ENCODE measurements around the gene CALML5. TPM values are rescaled to one million over a fixed set of nuclear protein-coding genes. Genes with fewer than 3 reads are reported as not detected.

The CALML5 gene
- total RNA-seq, 1 experiment from 2014 or later: not detected

GRCh38 chr10:5504146-5505072 lies 5.0 kb upstream of the CALML5 start:
- TF ChIP-seq TCF7L2 (IDR thresholded peaks at IDR 0.05; ENCODE audit: low read depth, low read length): no peak
- no peak for TF ChIP-seq CTCF (IDR thresholded peaks at IDR 0.05)
- no peak for TF ChIP-seq REST (IDR thresholded peaks at IDR 0.05; ENCODE audit: insufficient read depth in 1 of 2, low read depth in 2 of 2, low read length in 1 of 2)
- TF ChIP-seq SIN3A (IDR thresholded peaks at IDR 0.05; ENCODE audit: borderline replicate concordance, insufficient read depth, low read depth, low read length): no peak
- no peak for TF ChIP-seq POLR2AphosphoS5 (IDR thresholded peaks at IDR 0.05; ENCODE audit: low read depth, low read length)
- Histone ChIP-seq H3K27ac (ENCODE audit: low read length) (no peak overlapping the region), H3K4me1 (ENCODE audit: control insufficient read depth, insufficient read depth, low read length) (no peaks in the 10 kb centered on the region), H3K4me3 (ENCODE audit: low read depth in 2 of 2, low read length in 2 of 2) (no peak overlapping the region), H3K9me3 (ENCODE audit: control insufficient read depth, insufficient read depth, low read depth, low read length) (no peaks in the 10 kb centered on the region), H3K36me3 (ENCODE audit: control insufficient read depth, insufficient read depth, low read length) (no peaks in the 10 kb centered on the region), H3K27me3 (ENCODE audit: control insufficient read depth, insufficient read depth, low read length) (no peaks in the 10 kb centered on the region)
- no TSS peak for BruUV-seq (replicated peaks)
- ChIA-PET POLR2A (no interaction called here), CTCF (no interaction called here)
- ATAC-seq: no peak
- intact Hi-C loops (cut with micrococcal nuclease; ENCODE audit: unreplicated experiment): no loop called here
- in situ Hi-C loops (cut with HindIII; ENCODE audit: low pct_unique_long_range_greater_than_20kb, low sequenced_read_pairs): no loop called here
- DNase-seq (ENCODE audit: low read depth, low spot score): no peak

GRCh38 chr10:5503477-5503835 lies 4.1 kb upstream of the CALML5 start:
- DNase-seq (ENCODE audit: low read depth, low spot score) (no peak), ATAC-seq (no peak)
- intact Hi-C loops (cut with micrococcal nuclease; ENCODE audit: unreplicated experiment) (no loop called here), in situ Hi-C loops (cut with HindIII; ENCODE audit: low pct_unique_long_range_greater_than_20kb, low sequenced_read_pairs) (no loop called here)
- POLR2A ChIA-PET: no interaction called here
- CTCF ChIA-PET: no interaction called here
- no peaks in the 10 kb centered on the region for H3K4me1 ChIP-seq (ENCODE audit: control insufficient read depth, insufficient read depth, low read length)
- H3K27me3 ChIP-seq (ENCODE audit: control insufficient read depth, insufficient read depth, low read length): no peaks in the 10 kb centered on the region
- H3K27ac ChIP-seq (ENCODE audit: low read length): no peak overlapping the region
- no peaks in the 10 kb centered on the region for H3K36me3 ChIP-seq (ENCODE audit: control insufficient read depth, insufficient read depth, low read length)
- H3K9me3 ChIP-seq (ENCODE audit: control insufficient read depth, insufficient read depth, low read depth, low read length): no peaks in the 10 kb centered on the region
- BruUV-seq (replicated peaks): no TSS peak
- TF ChIP-seq TCF7L2 (IDR thresholded peaks at IDR 0.05; ENCODE audit: low read depth, low read length) (no peak), CTCF (IDR thresholded peaks at IDR 0.05) (no peak), REST (IDR thresholded peaks at IDR 0.05; ENCODE audit: insufficient read depth in 1 of 2, low read depth in 2 of 2, low read length in 1 of 2) (no peak), SIN3A (IDR thresholded peaks at IDR 0.05; ENCODE audit: borderline replicate concordance, insufficient read depth, low read depth, low read length) (no peak), POLR2AphosphoS5 (IDR thresholded peaks at IDR 0.05; ENCODE audit: low read depth, low read length) (no peak)
- no peak overlapping the region for H3K4me3 ChIP-seq (ENCODE audit: low read depth in 2 of 2, low read length in 2 of 2)
